22Rv1 (cell line): ENCODE measurements around the gene PTPN12.

Source experiments
- CTCF ChIP-seq: fragments of 450-650 bp; IDR thresholded peaks from 2 replicates; pipeline ENCODE4 v1.5.1; 2017; ENCODE audit warnings: mild to moderate bottlenecking
- ZFX ChIP-seq: fragments of 450-650 bp; IDR thresholded peaks from 2 replicates; pipeline ENCODE4 v1.6.1; 2017; ENCODE audit warnings: antibody characterized with exemption, borderline replicate concordance

GRCh38 chr7:77684030-77684429 is 146.9 kb downstream of the PTPN12 start:
- TF ChIP-seq CTCF (no peak), ZFX (no peak)
